T-helper 9 cell (primary cell): ENCODE results near the gene ALS2CL.
"Not testable (repeated sequence)": the region's sequence is repeated elsewhere in the genome, so short reads cannot be mapped to it uniquely, and the experiment has no call there.

Experiments used
- DNase-seq: peaks from one replicate; pipeline ENCODE4 v3.0.0-alpha.2; 2020
- total RNA-seq, 2 donors: gene quantifications; one replicate each; lab custom pipeline; 2026; lab: John Stamatoyannopoulos, UW

The ALS2CL gene
- total RNA-seq: 32.1 to 68.3 reads per million in 2 donors

DNA sequence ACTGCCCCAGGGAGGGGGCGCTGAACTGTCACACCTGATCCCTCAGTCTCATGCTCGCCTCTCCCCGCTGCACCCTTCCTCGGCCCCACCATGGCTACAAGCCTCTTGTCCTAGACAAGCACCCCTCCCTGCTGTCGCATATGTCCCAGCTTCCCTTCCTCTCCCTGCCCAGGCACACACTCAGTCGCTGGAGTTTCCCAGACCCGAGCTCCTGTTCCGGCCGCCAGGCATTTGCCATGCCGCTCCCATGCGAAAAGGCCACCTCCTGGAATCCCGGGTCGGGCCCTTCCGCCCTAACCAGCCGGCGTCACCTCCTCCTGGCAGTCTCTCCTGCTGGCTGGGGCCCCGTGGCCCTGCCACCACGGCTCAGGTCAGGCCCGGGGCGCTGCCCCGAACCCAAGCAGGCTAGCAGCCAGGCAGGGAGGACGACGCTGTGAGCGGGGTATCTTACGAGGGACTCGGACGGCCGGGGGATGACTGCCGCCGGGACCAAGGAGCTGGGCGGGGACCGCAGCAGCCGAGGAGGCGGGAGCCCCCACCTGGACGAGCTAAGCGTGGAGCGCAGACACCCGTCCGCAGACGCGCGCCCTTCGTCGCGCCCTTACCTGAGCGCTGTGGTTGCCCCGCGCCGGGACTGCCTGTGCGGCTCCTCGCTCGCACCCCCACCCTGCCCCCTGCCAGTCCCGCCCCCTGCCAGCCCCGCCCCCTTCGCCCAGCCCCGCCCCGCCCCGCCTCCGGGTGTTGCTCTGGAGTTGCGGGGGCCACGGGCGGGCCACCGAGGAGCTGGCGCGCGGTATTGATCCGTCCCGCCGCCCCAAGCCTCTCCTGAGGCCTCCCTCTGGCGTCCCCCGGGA, at the start of gene ALS2CL:
TSS of gene ALS2CL (minus strand) at position 642 of the 854 bp plus-strand sequence. CDS start 4,239 bp downstream, outside the sequence.
- peak; percentile 73 for DNase-seq

- no peak for DNase-seq
These were observed 49.6 kb upstream of the ALS2CL start for GRCh38 chr3:46742992-46743585.

DNA sequence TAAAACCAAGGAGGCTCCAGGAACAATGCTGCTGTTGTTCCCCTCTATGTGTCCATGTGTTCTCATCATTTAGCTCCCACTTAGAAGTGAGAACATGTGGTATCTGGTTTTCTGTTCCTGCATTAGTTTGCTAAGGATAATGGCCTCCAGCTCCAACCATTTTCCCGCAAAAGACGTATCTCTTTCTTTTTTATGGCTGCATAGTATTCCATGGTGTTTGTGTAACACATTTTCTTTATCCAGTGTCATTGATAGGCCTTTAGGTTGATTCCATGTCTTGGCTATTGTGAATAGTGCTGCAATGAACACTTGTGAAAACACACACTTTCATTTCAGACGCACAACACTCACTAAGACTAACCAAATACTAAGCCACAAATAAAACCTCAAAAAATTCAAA, 46.1 kb upstream of the ALS2CL start:
- DNase-seq: not testable (repeated sequence)

DNA sequence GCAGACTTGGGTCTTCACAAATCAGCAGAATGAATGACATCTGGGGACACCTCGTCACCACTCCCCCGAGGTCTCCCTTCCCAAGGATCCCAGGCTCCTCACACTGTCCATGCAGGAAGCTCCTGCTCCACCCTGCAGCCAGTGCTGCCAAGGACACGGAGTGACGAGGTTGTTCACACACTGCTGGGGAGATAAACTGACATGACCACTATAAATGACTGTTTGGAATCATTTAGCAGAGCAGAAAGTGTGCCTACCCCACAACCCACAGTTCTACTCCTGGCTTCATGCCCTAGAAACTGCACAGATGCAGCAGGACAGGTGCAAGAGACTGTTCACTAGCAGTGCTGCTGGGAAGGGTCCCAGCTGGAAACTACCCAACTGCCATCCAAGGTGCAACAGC, 43.9 kb upstream of the ALS2CL start:
- DNase-seq: no peak

DNA sequence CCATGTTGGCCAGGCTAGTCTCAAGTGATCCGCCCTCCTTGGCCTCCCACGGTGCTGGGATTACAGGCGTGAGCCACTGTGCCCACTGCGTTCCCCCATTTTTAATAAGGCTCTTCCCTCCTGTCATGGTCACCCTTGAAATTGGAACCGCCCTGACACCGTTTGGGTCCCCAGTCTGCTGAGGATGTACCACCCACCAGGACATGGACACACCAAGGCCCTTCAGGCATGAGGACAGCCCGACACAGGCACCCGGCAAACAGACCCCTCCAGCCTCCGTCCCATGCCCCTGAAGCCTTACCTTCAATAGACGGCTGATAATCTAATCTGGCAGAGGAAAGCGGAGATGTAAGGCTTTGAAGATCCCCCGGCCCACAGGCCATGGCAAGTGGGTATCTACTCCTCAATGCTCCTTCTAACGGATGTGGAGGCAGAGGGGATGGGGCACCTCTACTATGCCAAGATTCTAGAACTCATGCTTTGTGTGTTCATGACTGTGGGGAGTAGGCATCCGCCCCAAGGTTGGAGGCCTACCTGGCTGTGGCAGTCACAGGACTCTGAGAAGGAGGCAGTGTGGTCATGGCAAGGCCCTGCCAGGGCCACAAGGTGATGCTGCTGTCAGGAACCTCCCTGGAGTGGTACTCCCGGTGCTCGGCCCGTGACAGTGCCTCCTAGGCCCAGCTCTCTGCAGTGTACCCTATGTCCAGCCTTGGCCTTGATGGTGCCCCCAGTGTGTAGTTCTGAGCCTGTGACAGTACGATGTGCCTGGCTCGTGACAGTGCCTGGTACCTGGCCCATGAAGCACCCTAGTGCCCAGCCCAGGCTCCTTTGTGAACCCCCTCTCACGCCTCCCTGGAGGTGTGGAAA, 42.8 kb upstream of the ALS2CL start:
- no peak for DNase-seq

DNA sequence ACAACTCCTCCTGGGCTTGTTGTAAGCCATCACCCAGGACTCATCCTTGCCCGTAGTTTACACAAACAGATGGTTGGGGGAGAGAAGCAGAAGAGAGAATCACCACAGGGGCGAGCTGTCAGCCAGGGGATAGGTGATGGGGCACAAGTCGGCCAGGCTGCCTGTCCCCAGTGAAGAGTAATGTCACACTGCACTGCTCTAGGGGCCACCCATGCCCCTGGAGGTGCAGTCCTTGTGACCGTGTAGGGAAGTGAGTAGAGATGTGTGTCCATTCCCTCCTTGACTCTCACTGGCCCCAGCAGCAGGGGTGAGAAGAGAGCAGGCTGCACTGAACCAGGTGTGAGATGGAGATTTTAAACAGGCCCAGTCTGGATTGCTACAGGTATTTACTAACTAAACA, 41.3 kb upstream of the ALS2CL start:
- DNase-seq: no peak

- no peak for DNase-seq
These were observed 39.7 kb upstream of the ALS2CL start for GRCh38 chr3:46733026-46733800.

GRCh38 chr3:46731795-46732194, 38.3 kb upstream of the ALS2CL start:
- DNase-seq: no peak

GRCh38 chr3:46730819-46731218, 37.3 kb upstream of the ALS2CL start:
- DNase-seq: no peak

- no peak for DNase-seq
These were observed 35.6 kb upstream of the ALS2CL start for GRCh38 chr3:46729038-46729437.

GRCh38 chr3:46725621-46726314, 32.3 kb upstream of the ALS2CL start:
- no peak for DNase-seq

DNA sequence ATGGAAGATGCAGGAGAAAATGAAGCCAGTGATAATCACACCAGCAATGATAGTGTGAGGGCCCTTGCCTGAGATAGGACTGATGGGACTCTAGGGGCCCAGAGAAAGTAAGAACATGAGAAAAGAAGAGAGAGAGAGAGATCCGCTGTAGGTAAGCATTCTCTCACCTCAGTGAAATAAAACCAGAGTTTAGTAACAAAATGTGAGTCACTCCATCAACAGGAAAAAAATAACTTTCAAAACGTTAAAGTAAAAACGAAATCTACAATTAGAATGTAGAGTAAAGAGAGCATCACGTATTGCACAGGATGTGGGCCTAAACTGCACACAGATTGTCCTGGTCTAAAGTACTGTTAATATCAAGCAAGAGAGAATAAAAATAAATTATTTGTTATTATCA, 30.9 kb upstream of the ALS2CL start:
- no peak for DNase-seq

- no peak for DNase-seq
These were observed 29.0 kb upstream of the ALS2CL start for GRCh38 chr3:46722443-46722842.

DNA sequence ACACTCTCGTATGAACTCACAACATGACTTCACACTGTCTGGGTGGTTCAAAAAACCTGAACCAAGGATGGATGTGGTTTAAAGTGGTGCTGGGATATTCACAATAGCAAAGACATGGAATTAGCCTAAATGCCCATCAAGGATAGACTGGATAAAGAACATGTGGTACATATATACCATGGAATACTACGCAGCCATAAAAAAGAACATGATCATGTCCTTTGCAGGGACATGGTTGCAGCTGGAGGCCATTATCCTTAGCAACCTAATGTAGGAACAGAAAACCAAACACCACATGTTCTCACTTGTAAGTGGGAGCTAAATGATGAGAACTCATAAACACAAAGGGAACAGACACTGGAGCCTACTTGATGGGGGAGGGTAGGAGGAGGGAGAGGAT, 27.5 kb upstream of the ALS2CL start:
- DNase-seq: no peak

DNA sequence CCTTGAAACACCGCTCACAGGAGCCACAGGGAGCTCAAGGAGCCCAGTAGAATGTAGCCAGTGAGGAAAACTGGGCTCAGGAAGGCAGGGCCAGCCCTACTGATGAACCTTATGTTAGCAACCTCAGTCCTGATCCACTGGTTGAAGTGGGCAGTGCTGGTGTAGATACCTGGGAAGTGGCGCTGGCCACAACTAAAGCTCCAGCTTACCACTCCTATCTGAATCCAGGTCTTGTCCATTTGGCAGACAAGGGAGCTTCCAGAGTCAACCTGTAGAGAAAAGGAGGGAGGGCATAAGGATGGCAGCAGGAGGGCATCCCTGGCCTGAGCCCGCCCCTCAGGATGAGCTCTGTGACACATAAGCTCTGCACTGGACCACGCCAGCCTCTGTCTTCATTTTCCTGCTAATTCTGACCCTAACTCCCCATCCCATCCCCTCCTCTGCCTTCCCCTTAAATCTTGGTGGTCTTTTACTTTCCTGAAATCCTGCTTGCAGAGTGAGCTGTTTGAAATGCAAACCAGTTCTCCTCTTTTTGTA, 26.3 kb upstream of the ALS2CL start:
- no peak for DNase-seq

GRCh38 chr3:46719044-46719565, 25.6 kb upstream of the ALS2CL start:
- DNase-seq: no peak

DNA sequence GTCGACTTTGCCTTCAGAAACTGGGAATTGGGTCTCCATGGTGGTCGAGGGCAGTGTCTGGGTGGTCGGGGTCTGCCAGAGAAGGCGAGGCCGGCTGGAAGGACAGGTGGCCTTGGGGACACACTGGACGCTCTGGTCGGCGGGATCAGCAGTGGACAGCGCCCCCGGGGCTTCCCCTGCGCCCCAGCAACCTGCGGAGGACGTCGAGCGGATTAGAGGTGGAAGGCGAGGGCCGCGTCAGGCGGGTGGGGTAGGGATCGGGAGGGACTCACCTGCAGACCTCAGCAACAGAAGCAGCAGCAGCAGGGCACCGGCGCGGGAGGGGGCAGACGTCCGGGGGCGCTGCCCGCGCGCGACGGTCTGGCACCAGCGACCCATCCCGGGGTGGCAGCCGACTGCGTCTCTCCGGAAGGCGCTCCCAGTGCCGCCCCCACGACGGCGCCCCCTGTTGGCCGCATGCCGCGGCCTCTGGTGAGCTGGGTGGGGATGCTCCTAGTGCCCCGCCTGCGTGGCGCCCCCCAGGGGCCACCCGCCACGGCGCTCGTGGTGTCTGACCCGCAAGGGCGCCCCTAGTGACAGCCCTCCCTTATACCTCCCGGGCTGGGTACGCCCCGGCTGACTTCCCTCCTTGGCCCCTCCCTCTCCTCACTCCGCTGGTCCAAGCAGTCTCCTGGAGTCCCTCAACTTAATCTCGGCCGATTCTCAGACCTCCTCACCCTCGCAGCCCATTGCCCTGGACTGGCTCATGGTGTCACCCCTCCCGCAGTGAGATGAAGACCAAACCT, 24.2 kb upstream of the ALS2CL start, which contains the start of gene PRSS50:
TSS of gene PRSS50 (minus strand) at position 423 of the 785 bp plus-strand sequence. CDS start at position 378, 45 bp downstream.
- DNase-seq: no peak

DNA sequence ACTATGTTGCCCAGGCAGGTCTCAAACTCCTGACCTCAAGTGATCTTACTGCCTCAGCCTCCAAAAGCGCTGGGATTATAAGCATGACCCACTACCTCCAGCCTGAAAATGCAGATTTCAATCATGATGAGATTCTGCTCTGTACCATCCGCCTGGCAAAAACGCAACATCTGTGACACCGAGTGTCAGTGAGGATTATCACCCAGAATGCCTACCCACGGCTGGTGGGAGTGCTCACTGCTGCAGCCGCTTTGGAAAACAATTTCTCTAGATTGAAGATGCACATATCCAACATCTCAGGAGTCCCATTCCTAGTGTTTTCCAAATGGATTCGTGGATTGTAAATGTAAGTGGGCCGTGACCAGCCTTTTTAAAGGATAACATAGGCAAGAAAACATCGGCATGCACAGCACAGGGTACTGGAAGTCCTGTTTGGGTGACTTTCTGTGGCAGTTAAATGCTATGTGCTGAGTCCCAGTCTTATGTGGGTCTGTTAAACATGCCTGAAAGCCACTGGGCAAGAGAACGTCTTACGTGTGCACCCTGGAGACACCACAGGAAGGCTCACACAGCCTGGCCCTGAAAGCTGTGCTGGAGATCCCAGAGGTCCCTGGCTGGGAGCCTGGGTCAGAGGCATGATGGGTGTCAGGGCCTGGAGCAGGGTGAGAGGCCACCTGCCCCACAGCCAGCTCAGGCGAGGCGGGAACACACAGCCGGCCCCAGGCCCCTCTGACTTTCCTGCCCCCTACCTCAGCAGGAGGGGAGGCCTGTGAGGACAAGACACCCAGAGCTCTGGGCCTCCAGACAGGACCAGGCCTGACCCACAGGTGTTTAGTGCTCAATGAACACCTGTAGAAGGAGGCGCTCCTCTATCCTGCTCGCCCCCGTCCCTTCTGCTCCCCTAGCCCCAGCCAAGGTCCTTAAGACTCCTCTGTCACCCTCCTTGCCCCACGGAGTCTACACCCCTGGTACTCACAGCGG, 23.3 kb upstream of the ALS2CL start:
- no peak for DNase-seq
